ENCODE results near the gene ZNF691. TPM values are rescaled to one million over a fixed set of nuclear protein-coding genes. Genes with fewer than 3 reads are reported as not detected.

Gene ZNF691
- total RNA-seq, 2 experiments from 2014 or later = 10.8 to 11.0 TPM

DNA sequence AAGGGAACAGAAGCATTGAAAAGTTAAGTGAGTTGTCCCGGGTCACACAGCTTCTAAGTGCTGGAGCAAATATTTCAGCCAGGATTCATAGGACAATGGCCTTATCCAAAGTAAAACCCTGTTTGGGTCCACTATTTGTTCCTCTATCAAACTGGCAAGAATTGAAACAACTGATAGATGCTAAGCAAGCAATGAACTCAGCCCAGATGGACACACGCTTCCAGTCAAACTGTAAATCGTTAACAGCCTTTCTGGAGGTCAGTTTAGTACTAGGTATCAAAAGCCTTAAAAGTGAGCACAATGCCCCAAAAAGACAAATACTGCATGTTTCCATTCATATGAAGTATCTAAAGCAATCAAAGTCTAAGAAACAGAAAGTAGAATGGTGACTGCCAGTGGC lies 28.4 kb upstream of the ZNF691 start:
- peak overlapping the region; percentile 68 for H3K4me3 Mint-ChIP-seq
- CTCF ChIA-PET = interaction anchor here (0.7 to 2.3 kb wide), 5 partner anchors 10 to 51 kb away, joined by 3 to 8 read pairs (median 4); partner anchors contain the start of genes C1orf50, P3H1 and ZNF691
- H3K27me3 Mint-ChIP-seq = no peaks in the 10 kb centered on the region
- peaks cover 37% of the 10 kb centered on the region for H3K4me1 Mint-ChIP-seq
- POLR2A ChIA-PET = interaction anchor here (0.9 kb wide), 1 partner anchor 28 kb away, joined by 5 read pairs; the partner anchor contains the start of gene ZNF691
- DNase-seq = no peak
- peaks cover 10% of the 10 kb centered on the region for H3K36me3 Mint-ChIP-seq (ENCODE audit: low read depth)
- no peak overlapping the region for H3K27ac Mint-ChIP-seq
- H3K9me3 Mint-ChIP-seq = no peaks in the 10 kb centered on the region

DNA sequence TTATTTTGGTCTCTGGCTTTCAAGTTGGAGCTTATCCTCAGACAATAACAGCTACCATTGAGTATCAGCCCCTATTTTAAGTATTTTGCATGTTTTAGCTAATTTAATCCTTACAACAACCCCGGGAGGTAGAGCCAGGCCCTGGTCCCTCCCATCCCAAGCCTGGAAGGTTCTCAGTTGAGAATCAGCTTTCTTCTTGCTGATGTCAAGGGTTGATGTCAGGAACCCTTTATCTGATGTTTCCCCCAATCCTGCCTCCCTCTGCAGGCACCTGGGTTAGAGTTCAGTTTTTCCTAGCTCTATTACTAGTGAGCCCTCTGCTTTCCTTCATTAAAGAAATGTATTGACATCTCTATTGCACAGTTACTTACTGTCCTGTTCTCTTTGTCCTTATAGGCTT lies 25.6 kb upstream of the ZNF691 start:
- peak overlapping the region; percentile 37 for H3K27ac Mint-ChIP-seq
- no peak overlapping the region for H3K4me3 Mint-ChIP-seq
- H3K27me3 Mint-ChIP-seq = no peaks in the 10 kb centered on the region
- no peaks in the 10 kb centered on the region for H3K9me3 Mint-ChIP-seq
- peaks cover 34% of the 10 kb centered on the region for H3K4me1 Mint-ChIP-seq
- POLR2A ChIA-PET = no interaction called here
- CTCF ChIA-PET = interaction anchor here (1.2 to 1.3 kb wide), 2 partner anchors 10 to 12 kb away, joined by 3 read pairs; no protein-coding TSS in a partner anchor
- H3K36me3 Mint-ChIP-seq (ENCODE audit: low read depth) = peaks cover 6% of the 10 kb centered on the region
- DNase-seq = no peak

GRCh38 chr1:42821690-42822089 lies 24.7 kb upstream of the ZNF691 start:
- no peak overlapping the region for H3K27ac Mint-ChIP-seq
- H3K4me1 Mint-ChIP-seq = peaks cover 27% of the 10 kb centered on the region
- no peak for DNase-seq
- no peaks in the 10 kb centered on the region for H3K27me3 Mint-ChIP-seq
- no peak overlapping the region for H3K4me3 Mint-ChIP-seq
- CTCF ChIA-PET = interaction anchor here (1.3 kb wide), 1 partner anchor 13 kb away, joined by 3 read pairs; no protein-coding TSS in a partner anchor
- H3K36me3 Mint-ChIP-seq (ENCODE audit: low read depth) = peaks cover 4% of the 10 kb centered on the region
- POLR2A ChIA-PET = no interaction called here
- no peaks in the 10 kb centered on the region for H3K9me3 Mint-ChIP-seq

GRCh38 chr1:42822800-42823392 lies 23.5 kb upstream of the ZNF691 start:
- Mint-ChIP-seq H3K9me3 (no peaks in the 10 kb centered on the region), H3K36me3 (ENCODE audit: low read depth) (peaks cover 4% of the 10 kb centered on the region), H3K27me3 (no peaks in the 10 kb centered on the region), H3K4me3 (no peak overlapping the region), H3K4me1 (peaks cover 22% of the 10 kb centered on the region), H3K27ac (no peak overlapping the region)
- ChIA-PET POLR2A (interaction anchor here (2.2 kb wide), 1 partner anchor 24 kb away, joined by 6 read pairs; the partner anchor contains the start of gene ZNF691), CTCF (interaction anchor here (0.9 to 1.6 kb wide), 3 partner anchors 10 to 33 kb away, joined by 3 to 4 read pairs (median 4); partner anchors contain the start of gene ZNF691)
- DNase-seq = no peak

DNA sequence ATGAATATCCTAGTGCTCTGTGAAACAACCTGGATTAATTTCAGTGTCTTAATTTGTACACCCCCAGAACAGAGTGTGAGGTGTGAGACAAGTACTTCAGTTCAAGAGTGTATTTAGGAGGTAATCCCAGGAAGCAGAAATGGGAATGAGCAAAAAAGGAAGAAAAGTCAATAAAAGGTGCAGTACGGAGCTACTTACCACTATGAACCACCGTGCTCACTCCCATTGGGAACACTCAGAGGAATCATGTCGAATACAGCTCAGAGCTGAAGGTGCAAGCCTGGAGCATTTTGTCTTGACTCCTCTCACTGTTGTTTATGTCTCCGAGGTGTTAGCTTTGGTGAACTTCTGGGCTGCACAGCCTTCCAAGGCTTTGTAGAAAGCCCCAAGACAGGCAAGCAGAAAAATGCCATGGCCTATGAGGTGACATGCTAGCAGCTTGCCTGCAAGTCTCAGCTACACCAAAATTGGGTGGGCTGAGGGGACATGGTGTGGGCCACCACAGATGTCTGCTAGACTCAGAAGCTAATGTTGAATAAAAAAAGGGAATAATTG lies 21.9 kb upstream of the ZNF691 start:
- Mint-ChIP-seq H3K27me3 (no peaks in the 10 kb centered on the region), H3K27ac (no peak overlapping the region), H3K4me3 (no peak overlapping the region), H3K36me3 (ENCODE audit: low read depth) (peaks cover 4% of the 10 kb centered on the region), H3K9me3 (no peaks in the 10 kb centered on the region), H3K4me1 (peaks cover 14% of the 10 kb centered on the region)
- CTCF ChIA-PET = interaction anchor here (0.7 to 1.3 kb wide), 2 partner anchors 21 to 57 kb away, joined by 3 read pairs; partner anchors contain the start of genes C1orf50, P3H1 and ZNF691
- DNase-seq = no peak
- POLR2A ChIA-PET = interaction anchor here (0.6 to 2.2 kb wide), 2 partner anchors 22 to 766 kb away, joined by 3 to 6 read pairs; partner anchors contain the start of gene ZNF691

DNA sequence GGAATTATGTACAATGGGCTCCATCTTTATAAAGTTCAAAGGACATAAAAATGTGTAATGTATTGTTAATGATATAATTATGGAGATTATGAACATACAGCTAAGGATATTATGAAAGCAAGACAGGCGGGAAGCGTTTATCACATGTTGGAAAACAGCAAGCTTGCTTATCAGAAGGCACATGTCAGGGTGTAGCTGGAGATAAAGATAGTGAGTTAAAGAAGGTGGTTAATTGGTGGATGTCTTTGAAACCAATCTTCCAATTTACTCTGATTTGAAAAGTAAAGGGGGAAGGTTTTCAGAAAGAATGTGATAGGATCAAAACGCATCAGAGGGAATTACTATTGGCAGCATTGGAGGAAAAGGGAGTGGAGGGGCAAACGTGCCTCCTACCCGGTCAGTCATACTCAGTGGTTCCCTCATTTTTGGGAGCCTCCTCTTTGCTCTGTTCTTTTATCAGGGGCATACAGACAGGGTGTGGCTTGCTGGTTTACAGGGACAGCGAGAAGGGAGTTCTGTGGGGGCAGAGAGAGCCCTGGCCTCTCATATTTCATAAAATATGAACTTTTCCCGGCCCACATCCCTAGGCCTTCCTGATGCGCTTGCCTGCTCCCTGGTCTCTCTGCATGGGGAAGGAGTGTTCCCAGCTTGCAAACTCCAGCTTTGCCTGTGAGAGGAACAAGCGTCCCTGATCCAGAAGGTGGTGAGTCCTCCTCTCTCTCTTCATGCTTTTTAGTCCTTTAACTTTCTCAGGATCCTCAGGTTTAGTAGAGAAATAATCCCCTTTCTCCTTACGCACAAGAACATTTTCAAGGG lies 21.2 kb upstream of the ZNF691 start:
- Mint-ChIP-seq H3K4me1 (peaks cover 14% of the 10 kb centered on the region), H3K36me3 (ENCODE audit: low read depth) (peaks cover 4% of the 10 kb centered on the region), H3K9me3 (no peaks in the 10 kb centered on the region), H3K27ac (no peak overlapping the region), H3K27me3 (no peaks in the 10 kb centered on the region), H3K4me3 (no peak overlapping the region)
- no peak for DNase-seq
- ChIA-PET POLR2A (interaction anchor here (0.6 kb wide), 1 partner anchor 765 kb away, joined by 3 read pairs; no protein-coding TSS in a partner anchor), CTCF (interaction anchor here (0.7 to 1.3 kb wide), 2 partner anchors 21 to 58 kb away, joined by 3 read pairs; partner anchors contain the start of genes C1orf50, P3H1 and ZNF691)

GRCh38 chr1:42830631-42831030 lies 15.8 kb upstream of the ZNF691 start:
- no peaks in the 10 kb centered on the region for H3K4me1 Mint-ChIP-seq
- H3K4me3 Mint-ChIP-seq = no peak overlapping the region
- H3K9me3 Mint-ChIP-seq = no peaks in the 10 kb centered on the region
- POLR2A ChIA-PET = no interaction called here
- DNase-seq = no peak
- H3K27me3 Mint-ChIP-seq = no peaks in the 10 kb centered on the region
- CTCF ChIA-PET = interaction anchor here (1.6 to 1.8 kb wide), 2 partner anchors 10 to 13 kb away, joined by 3 to 4 read pairs; no protein-coding TSS in a partner anchor
- H3K27ac Mint-ChIP-seq = no peak overlapping the region
- H3K36me3 Mint-ChIP-seq (ENCODE audit: low read depth) = no peaks in the 10 kb centered on the region

DNA sequence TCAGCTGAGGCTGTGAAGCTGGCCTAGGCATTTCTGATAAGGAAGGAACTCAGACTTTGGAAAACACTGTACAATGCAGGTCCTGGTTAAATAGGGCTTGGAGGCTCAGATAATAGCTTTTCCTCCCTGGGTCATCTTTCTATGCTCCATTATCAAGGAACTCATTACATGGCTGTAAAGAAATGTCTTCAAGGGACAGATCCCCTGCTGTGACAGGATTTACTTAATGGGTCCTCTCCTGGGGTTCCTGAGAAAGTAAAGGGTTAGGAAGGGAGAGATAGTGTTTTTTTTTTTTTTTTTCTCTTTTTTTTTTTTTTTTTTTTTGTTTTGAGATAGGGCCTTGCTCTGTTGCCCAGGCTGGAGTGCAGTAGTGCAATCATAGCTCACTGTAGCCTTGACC lies 15.1 kb upstream of the ZNF691 start:
- H3K27ac Mint-ChIP-seq = no peak overlapping the region
- H3K4me1 Mint-ChIP-seq = no peaks in the 10 kb centered on the region
- H3K27me3 Mint-ChIP-seq = no peaks in the 10 kb centered on the region
- DNase-seq = no peak
- POLR2A ChIA-PET = interaction anchor here (0.6 kb wide), 1 partner anchor 52 kb away, joined by 6 read pairs; no protein-coding TSS in a partner anchor
- H3K9me3 Mint-ChIP-seq = no peaks in the 10 kb centered on the region
- CTCF ChIA-PET = interaction anchor here (1.6 to 1.8 kb wide), 2 partner anchors 10 to 12 kb away, joined by 3 to 4 read pairs; no protein-coding TSS in a partner anchor
- H3K4me3 Mint-ChIP-seq = no peak overlapping the region
- H3K36me3 Mint-ChIP-seq (ENCODE audit: low read depth) = no peaks in the 10 kb centered on the region

DNA sequence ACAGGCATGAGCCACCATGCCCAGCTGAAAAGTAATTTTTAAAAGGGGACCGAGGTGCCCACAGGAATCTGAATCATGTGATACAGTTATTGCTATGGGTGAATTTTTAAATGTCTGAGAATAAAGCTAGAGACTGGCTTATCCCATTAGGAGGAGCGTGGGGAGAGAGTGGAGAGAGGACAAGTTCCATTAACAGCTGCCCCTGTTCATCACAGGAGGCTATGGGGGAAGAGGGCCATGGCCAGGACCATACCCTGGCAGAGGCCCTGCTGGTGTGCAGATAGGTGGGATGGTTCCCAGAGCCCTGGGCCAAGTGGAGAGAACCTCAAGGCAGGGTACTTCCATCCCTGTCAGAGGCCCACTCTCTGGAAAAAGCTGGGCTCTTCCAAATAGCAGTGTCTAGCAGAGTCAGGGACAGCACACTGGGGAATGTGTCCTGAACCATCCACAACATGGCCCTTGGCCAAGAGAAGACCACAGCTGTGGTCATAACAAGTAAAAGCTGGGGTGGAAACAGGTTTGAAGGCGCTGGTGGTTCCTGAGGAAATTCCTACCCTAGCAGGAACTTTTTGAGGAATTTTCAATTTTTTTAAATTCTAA lies 13.7 kb upstream of the ZNF691 start:
- ChIA-PET CTCF (interaction anchor here (0.8 to 1.8 kb wide), 4 partner anchors 9 to 48 kb away, joined by 3 to 4 read pairs (median 4); partner anchors contain the start of gene TMEM269), POLR2A (no interaction called here)
- Mint-ChIP-seq H3K4me1 (no peaks in the 10 kb centered on the region), H3K36me3 (ENCODE audit: low read depth) (no peaks in the 10 kb centered on the region), H3K27me3 (no peaks in the 10 kb centered on the region), H3K27ac (no peak overlapping the region), H3K4me3 (no peak overlapping the region), H3K9me3 (no peaks in the 10 kb centered on the region)
- no peak for DNase-seq

- CTCF ChIA-PET = interaction anchor here (1.6 to 3.0 kb wide), 3 partner anchors 10 to 13 kb away, joined by 3 to 17 read pairs (median 4); partner anchors contain the start of gene ZNF691
- Mint-ChIP-seq H3K9me3 (no peaks in the 10 kb centered on the region), H3K27me3 (no peaks in the 10 kb centered on the region), H3K27ac (no peak overlapping the region), H3K4me1 (no peaks in the 10 kb centered on the region), H3K36me3 (ENCODE audit: low read depth) (no peaks in the 10 kb centered on the region), H3K4me3 (no peak overlapping the region)
- DNase-seq = no peak
- POLR2A ChIA-PET = no interaction called here
These were observed 12.4 kb upstream of the ZNF691 start for GRCh38 chr1:42833981-42834380.

GRCh38 chr1:42834803-42835202 lies 11.6 kb upstream of the ZNF691 start:
- POLR2A ChIA-PET = no interaction called here
- H3K27ac Mint-ChIP-seq = no peak overlapping the region
- no peaks in the 10 kb centered on the region for H3K4me1 Mint-ChIP-seq
- H3K36me3 Mint-ChIP-seq (ENCODE audit: low read depth) = no peaks in the 10 kb centered on the region
- no peak overlapping the region for H3K4me3 Mint-ChIP-seq
- DNase-seq = no peak
- no peaks in the 10 kb centered on the region for H3K9me3 Mint-ChIP-seq
- CTCF ChIA-PET = interaction anchor here (1.6 to 3.0 kb wide), 3 partner anchors 9 to 19 kb away, joined by 3 to 17 read pairs (median 4); partner anchors contain the start of gene ZNF691
- H3K27me3 Mint-ChIP-seq = no peaks in the 10 kb centered on the region

DNA sequence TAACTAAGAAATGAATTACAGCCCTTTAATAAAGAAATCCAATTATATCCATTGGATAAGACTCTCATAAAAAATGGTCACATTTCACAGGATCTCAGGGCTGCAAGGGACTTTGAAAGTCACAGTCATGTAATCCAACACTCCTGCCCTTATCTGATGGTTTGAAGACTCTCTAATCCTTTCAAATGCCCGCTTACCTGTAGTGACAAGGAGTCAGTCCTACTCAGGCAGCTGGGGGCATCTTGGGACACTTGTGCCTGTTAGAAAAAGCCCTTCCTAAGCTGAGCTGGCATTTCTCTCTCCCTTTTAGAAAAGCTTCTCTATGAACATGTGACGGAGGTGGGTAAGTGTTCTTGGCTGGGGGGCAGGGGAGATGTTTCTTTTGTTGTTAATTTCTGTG lies 11.0 kb upstream of the ZNF691 start:
- ChIA-PET POLR2A (interaction anchor here (0.9 kb wide), 1 partner anchor 11 kb away, joined by 3 read pairs; the partner anchor contains the start of gene ZNF691), CTCF (interaction anchor here (1.6 to 3.0 kb wide), 3 partner anchors 8 to 19 kb away, joined by 3 to 17 read pairs (median 4); partner anchors contain the start of gene ZNF691)
- Mint-ChIP-seq H3K27ac (no peak overlapping the region), H3K4me3 (no peak overlapping the region), H3K9me3 (no peaks in the 10 kb centered on the region), H3K4me1 (no peaks in the 10 kb centered on the region), H3K36me3 (ENCODE audit: low read depth) (no peaks in the 10 kb centered on the region), H3K27me3 (no peaks in the 10 kb centered on the region)
- no peak for DNase-seq
